ENCODE data around the gene OR10H4. TPM values are rescaled to one million over a fixed set of nuclear protein-coding genes. Genes with fewer than 3 reads are reported as not detected.

Gene OR10H4
- total and polyA plus RNA-seq, 2 of the 8 experiments (the other 6 are each of a cell fraction or from before 2014, with no cell fraction given) = not detected

GRCh38 chr19:15911599-15912235 is 37.1 kb upstream of the OR10H4 start:
- no peaks in the 10 kb centered on the region for H3K4me1 ChIP-seq (replicated peaks in 1 of 4; ENCODE audit: control insufficient read depth in 3 of 4, insufficient read depth in 4 of 4, low read length in 3 of 4)
- H3K36me3 ChIP-seq (ENCODE audit: control insufficient read depth in 2 of 4, insufficient read depth in 4 of 4, low read length in 3 of 4) = no peaks in the 10 kb centered on the region; a peak in 1 of 8 replicates
- H2BK12ac ChIP-seq (ENCODE audit: low read depth, low read length) = no peak overlapping the region
- no peak overlapping the region for H3K23ac ChIP-seq (ENCODE audit: insufficient read length)
- H3K4me2 ChIP-seq (ENCODE audit: insufficient read depth in 1 of 2, low read depth in 2 of 2, low read length in 2 of 2) = no peak overlapping the region
- CTCF ChIA-PET (ENCODE audit: partially characterized antibody) = no interaction called here
- DNase-seq (ENCODE audit: low read depth in 1 of 2, low spot score in 2 of 2) (no peak), FAIRE-seq (no peak)
- H2AFZ ChIP-seq (ENCODE audit: low read length) = no peak overlapping the region
- H3K4ac ChIP-seq (replicated peaks; ENCODE audit: insufficient read length, low read depth, low read length) = no peak overlapping the region
- POLR2A ChIA-PET (ENCODE audit: partially characterized antibody) = no interaction called here
- H3K9me3 ChIP-seq (ENCODE audit: insufficient read depth in 2 of 2, low read depth in 1 of 2, low read length in 1 of 2) = peaks cover 45 to 50% of the 10 kb centered on the region in 2 experiments
- no peak overlapping the region for H3K9ac ChIP-seq (replicated peaks in 1 of 4; ENCODE audit: extremely low read depth in 1 of 4, low read depth in 3 of 4, low read length in 3 of 4)
- H2BK15ac ChIP-seq (ENCODE audit: low read length) = no peak overlapping the region
- no peak overlapping the region for H4K5ac ChIP-seq (ENCODE audit: insufficient read length, low read depth, low read length)
- H3K23me2 ChIP-seq (ENCODE audit: low read depth, low read length) = no peaks in the 10 kb centered on the region
- no peak overlapping the region for H4K8ac ChIP-seq (ENCODE audit: extremely low read depth, insufficient read depth, low read length)
- 93% methylated on average over 28 of the region's 44 CpGs; no CpG with 5 or more reads in 1 of the 2 experiments for WGBS, 2 experiments (ENCODE audit: extremely low coverage in 1 of 2, insufficient coverage in 1 of 2, insufficient read length in 1 of 2, insufficient replicate concordance in 2 of 2, low coverage in 1 of 2, low lambda C conversion rate in 2 of 2, missing lambda C conversion rate in 1 of 2)
- no peaks in the 10 kb centered on the region for H3K79me2 ChIP-seq (ENCODE audit: control insufficient read depth in 1 of 2, insufficient read depth in 2 of 2, low read length in 2 of 2)
- no peak overlapping the region for H3K27ac ChIP-seq (ENCODE audit: low read depth, low read length)
- H3K79me1 ChIP-seq (ENCODE audit: low read depth, low read length) = no peaks in the 10 kb centered on the region
- H2BK120ac ChIP-seq (replicated peaks; ENCODE audit: low read depth, low read length) = no peak overlapping the region
- no peak overlapping the region for H2BK20ac ChIP-seq (ENCODE audit: low read length)
- no peak overlapping the region for H2BK5ac ChIP-seq (ENCODE audit: low read depth, low read length)
- H3K27me3 ChIP-seq (replicated peaks in 1 of 4; ENCODE audit: control insufficient read depth in 3 of 4, extremely low read depth in 1 of 4, insufficient read depth in 3 of 4, low read length in 3 of 4) = no peaks in the 10 kb centered on the region
- H4K91ac ChIP-seq (replicated peaks; ENCODE audit: insufficient read length, low read length) = no peak overlapping the region
- H3K4me3 ChIP-seq (ENCODE audit: extremely low read depth in 1 of 4, insufficient read depth in 2 of 4, low read depth in 3 of 4, low read length in 4 of 4) = no peak overlapping the region
- H3K18ac ChIP-seq (ENCODE audit: extremely low read depth, low read length) = no peak overlapping the region
- H3K14ac ChIP-seq (ENCODE audit: insufficient read length) = no peak overlapping the region
- H4K20me1 ChIP-seq (replicated peaks in 1 of 2; ENCODE audit: control insufficient read depth in 1 of 2, insufficient read depth in 2 of 2, low read length in 2 of 2) = no peaks in the 10 kb centered on the region
- no peak overlapping the region for H3K56ac ChIP-seq (replicated peaks; ENCODE audit: insufficient read length, low read depth, low read length)
- H2AK5ac ChIP-seq (ENCODE audit: low read depth, low read length) = no peak overlapping the region
- TF ChIP-seq CTBP2 (IDR thresholded peaks at IDR 0.05; ENCODE audit: borderline replicate concordance, insufficient read depth, insufficient read length, low read length) (no peak), SIX5 (IDR thresholded peaks at IDR 0.05; ENCODE audit: low read depth, low read length) (no peak), SP2 (IDR thresholded peaks at IDR 0.05; ENCODE audit: low read length) (no peak), TAF7 (optimal IDR thresholded peaks at IDR 0.05; ENCODE audit: borderline replicate concordance, low read depth, low read length) (no peak), FOSL1 (IDR thresholded peaks at IDR 0.05; ENCODE audit: insufficient read depth, low read depth, low read length) (no peak), POLR2A (IDR thresholded peaks at IDR 0.05; ENCODE audit: control extremely low read depth in 1 of 2, low read depth in 2 of 2, low read length in 2 of 2) (no peak), RBBP5 (IDR thresholded peaks at IDR 0.05; ENCODE audit: borderline replicate concordance, low read depth, low read length) (no peak), CHD2 (IDR thresholded peaks at IDR 0.05; ENCODE audit: low read length) (no peak), SIRT6 (IDR thresholded peaks at IDR 0.05; ENCODE audit: low read length) (no peak), RFX5 (IDR thresholded peaks at IDR 0.05; ENCODE audit: borderline replicate concordance, low read depth, low read length) (no peak), RNF2 (IDR thresholded peaks at IDR 0.05; ENCODE audit: borderline replicate concordance, low read depth, low read length, missing control alignments, poor library complexity, severe bottlenecking) (no peak), ASH2L (IDR thresholded peaks at IDR 0.05; ENCODE audit: low read length) (no peak), EGR1 (IDR thresholded peaks at IDR 0.05; ENCODE audit: borderline replicate concordance, low read depth, low read length) (no peak)
- TF ChIP-seq, protein P1, sequence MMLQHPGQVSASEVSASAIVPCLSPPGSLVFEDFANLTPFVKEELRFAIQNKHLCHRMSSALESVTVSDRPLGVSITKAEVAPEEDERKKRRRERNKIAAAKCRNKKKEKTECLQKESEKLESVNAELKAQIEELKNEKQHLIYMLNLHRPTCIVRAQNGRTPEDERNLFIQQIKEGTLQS (IDR thresholded peaks at IDR 0.05; ENCODE audit: insufficient read depth, low read depth, low read length) = no peak

Data from H1 (cell line).